Measurements from ENCODE around the gene ADAM8. TPM values are rescaled to one million over a fixed set of nuclear protein-coding genes. Genes with fewer than 3 reads are reported as not detected.

Gene ADAM8
- total RNA-seq, 1 donor from 2014 or later: 16.9 TPM

DNA sequence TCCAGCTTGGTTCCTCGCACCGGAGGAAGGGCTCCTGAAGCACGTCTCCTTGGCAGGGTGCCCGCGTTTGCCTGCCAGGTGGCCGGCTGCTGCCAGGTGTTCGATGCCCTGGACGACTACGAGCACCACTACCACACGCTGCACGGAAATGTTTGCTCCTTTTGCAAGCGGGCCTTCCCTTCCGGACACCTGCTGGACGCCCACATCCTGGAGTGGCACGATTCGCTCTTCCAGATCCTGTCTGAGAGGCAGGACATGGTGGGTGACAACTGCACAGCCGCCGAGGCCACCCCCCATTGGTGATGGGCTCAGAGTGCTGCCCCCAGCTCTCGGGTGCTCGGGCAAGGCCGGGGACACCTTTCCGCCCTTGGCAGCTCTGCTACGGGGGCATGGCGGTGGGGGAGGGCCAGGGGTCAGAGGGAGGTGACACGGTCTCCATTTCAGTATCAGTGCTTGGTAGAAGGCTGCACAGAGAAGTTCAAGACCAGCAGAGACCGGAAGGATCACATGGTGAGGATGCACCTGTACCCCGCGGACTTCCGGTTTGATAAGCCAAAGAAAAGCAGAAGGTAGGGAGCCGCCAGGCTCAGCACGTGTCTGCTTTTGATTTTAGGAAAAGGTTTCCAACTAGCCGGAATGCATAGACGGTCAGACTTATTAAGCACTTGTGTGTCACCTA is 33.2 kb upstream of the ADAM8 start:
- H3K4me1 Mint-ChIP-seq: peaks cover 12% of the 10 kb centered on the region

DNA sequence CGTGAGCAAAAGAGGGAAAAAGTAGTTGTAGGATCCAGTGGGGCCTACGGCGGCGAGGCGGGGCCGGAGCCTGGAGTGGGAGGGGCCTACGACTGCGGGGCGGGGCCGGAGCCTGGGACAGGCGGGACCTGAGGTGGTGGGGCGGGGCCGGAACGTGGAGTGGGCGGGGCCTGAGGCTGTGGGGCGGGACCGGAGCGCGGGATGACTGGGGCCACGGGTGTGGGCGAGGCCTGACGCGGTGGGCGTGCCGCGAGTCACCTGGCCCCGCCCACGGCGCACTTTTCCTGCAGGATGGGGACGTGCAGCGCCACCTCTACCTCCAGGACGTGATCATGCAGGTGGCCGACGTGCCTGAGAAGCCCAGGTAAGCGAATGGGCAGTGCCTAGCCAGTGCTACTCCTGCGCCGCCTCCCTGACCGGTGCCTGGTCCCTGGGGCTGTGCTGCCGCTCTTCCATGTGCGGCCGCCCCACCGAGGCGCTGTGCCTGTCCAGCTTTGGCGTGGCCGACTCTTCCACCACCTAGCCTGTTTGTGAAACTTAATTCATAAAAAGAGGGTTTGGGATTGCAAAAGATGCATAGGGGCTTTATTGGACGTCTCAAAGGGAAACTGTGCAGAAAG is 32.5 kb upstream of the ADAM8 start:
- TF ChIP-seq, protein P1, sequence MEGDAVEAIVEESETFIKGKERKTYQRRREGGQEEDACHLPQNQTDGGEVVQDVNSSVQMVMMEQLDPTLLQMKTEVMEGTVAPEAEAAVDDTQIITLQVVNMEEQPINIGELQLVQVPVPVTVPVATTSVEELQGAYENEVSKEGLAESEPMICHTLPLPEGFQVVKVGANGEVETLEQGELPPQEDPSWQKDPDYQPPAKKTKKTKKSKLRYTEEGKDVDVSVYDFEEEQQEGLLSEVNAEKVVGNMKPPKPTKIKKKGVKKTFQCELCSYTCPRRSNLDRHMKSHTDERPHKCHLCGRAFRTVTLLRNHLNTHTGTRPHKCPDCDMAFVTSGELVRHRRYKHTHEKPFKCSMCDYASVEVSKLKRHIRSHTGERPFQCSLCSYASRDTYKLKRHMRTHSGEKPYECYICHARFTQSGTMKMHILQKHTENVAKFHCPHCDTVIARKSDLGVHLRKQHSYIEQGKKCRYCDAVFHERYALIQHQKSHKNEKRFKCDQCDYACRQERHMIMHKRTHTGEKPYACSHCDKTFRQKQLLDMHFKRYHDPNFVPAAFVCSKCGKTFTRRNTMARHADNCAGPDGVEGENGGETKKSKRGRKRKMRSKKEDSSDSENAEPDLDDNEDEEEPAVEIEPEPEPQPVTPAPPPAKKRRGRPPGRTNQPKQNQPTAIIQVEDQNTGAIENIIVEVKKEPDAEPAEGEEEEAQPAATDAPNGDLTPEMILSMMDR (IDR thresholded peaks at IDR 0.05; ENCODE audit: unreplicated experiment): no peak
- Mint-ChIP-seq H3K36me3 (peaks cover 5% of the 10 kb centered on the region), H3K4me3 (peak overlapping the region; percentile 71), H3K9me3 (no peaks in the 10 kb centered on the region), H3K27ac (peak overlapping the region; percentile 59), H3K4me1 (peaks cover 12% of the 10 kb centered on the region), H3K27me3 (ENCODE audit: low read depth) (no peaks in the 10 kb centered on the region)
- DNase-seq (ENCODE audit: low spot score in 2 of 2, unreplicated experiment in 2 of 2): peak; percentile 90 to 97

More for the DNA sequence above, 33.2 kb upstream of the ADAM8 start:
- no peaks in the 10 kb centered on the region for H3K27me3 Mint-ChIP-seq (ENCODE audit: low read depth)
- TF ChIP-seq, protein P1 (IDR thresholded peaks at IDR 0.05; ENCODE audit: unreplicated experiment): no peak
- no peaks in the 10 kb centered on the region for H3K9me3 Mint-ChIP-seq
- H3K27ac Mint-ChIP-seq: peak overlapping the region; percentile 30
- DNase-seq (ENCODE audit: low spot score in 2 of 2, unreplicated experiment in 2 of 2): no peak
- H3K4me3 Mint-ChIP-seq: peak overlapping the region; percentile 71
- peaks cover 5% of the 10 kb centered on the region for H3K36me3 Mint-ChIP-seq

DNA sequence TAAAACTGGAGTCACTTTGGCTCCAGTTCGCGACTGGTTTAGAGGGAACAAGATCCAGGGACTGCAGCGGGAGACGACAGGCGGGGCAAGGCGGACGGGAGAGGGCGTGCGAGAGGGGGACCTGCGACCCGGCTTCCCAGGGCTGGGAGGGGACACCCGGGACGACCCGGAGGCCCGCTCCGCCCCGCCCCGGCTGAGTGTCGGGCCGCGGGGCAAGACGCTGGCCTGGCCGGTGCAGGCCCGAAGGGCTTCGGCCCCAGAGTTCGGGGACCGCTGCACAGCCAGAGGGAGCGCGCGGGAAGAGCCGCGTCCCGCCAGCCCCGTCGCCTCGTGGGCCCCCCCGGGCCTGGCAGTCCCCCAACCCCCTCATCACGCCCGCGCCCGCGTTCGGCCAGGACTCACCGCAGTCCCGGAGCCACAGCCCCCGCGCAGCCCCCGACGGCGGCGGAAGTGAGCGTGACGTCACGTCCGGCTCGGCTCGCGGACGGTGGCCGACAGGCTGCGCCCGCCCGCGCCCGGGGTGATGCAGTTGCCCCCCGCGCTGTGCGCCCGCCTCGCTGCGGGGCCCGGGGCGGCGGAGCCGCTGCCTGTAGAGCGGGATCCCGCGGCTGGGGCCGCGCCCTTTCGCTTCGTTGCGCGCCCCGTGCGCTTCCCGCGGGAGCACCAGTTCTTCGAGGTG is 31.9 kb upstream of the ADAM8 start, which contains the start of the genes TUBGCP2 and ZNF511:
TSS of gene TUBGCP2 (minus strand) at position 452 of the 679 bp plus-strand sequence. CDS start 5,931 bp downstream, outside the sequence.
TSS of gene ZNF511 (plus strand) at position 494 of the 679 bp plus-strand sequence. CDS start at position 524, 30 bp downstream.
- Mint-ChIP-seq H3K4me1 (peaks cover 12% of the 10 kb centered on the region), H3K27ac (peak within 1 kb of the TSS; percentile 99), H3K27me3 (ENCODE audit: low read depth) (no peaks in the 10 kb centered on the region), H3K9me3 (no peaks in the 10 kb centered on the region), H3K4me3 (peak within 1 kb of the TSS; percentile 95), H3K36me3 (peaks cover 5% of the 10 kb centered on the region)
- DNase-seq (ENCODE audit: low spot score in 2 of 2, unreplicated experiment in 2 of 2): peak; percentile 77 to 90
- TF ChIP-seq, protein P1 (IDR thresholded peaks at IDR 0.05; ENCODE audit: unreplicated experiment): no peak

DNA sequence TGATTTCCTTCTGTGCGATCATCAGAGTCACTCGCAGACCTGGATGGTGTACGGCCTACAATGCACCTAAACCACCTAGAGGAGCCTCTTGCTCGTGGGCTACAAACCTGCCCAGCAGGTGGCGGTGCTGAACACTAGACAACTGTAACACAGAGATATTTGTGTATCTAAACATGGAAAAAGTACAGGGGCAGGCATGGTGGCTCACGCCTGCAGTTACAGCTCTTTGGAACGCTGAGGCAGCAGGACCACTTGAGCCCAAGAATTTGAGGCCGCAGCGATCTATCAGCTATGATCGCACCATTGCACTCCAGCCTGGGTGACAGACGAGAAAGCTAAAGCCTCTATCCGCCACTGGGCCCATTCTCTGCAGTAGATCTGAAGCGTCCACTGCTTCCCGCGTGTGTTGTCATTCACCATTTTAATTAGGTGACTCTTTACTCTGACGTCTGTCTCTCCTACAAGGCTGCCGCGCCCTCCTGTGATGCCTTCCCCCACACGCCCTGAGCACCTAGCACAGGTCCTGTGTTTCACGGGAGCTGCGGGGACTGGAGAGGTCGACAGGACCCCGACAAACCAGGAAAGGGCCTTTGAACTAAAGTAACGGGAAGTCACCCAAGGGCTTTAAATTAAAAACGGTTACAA is 31.2 kb upstream of the ADAM8 start:
- H3K4me1 Mint-ChIP-seq: peaks cover 12% of the 10 kb centered on the region
- peak overlapping the region; percentile 99 for H3K27ac Mint-ChIP-seq
- DNase-seq (ENCODE audit: low spot score in 2 of 2, unreplicated experiment in 2 of 2): peak in 1 of 2 experiments; percentile 82
- peaks cover 5% of the 10 kb centered on the region for H3K36me3 Mint-ChIP-seq
- no peaks in the 10 kb centered on the region for H3K27me3 Mint-ChIP-seq (ENCODE audit: low read depth)
- H3K4me3 Mint-ChIP-seq: peak overlapping the region; percentile 95
- H3K9me3 Mint-ChIP-seq: no peaks in the 10 kb centered on the region
- TF ChIP-seq, protein P1 (IDR thresholded peaks at IDR 0.05; ENCODE audit: unreplicated experiment): peak; percentile 72

DNA sequence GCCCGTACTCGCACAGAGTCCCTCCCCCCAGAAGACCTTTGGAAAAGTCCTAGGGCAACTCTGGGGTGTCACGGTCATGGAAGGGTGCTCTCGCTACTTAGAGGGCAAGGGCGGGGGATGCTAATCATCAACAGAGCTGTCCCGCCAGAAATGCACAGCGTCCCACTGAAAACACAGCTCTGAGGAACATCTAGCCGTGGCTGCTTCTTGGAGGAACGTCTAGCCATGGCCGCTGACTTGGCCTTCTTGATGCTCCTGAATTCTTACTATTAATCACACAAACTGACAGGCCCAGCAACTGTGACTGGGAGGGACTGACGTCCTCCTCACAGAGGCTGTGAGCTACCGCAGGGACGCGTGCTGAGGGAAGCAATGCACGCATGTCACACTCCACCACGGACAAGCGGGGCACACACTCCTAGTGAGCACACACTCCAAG is 30.3 kb upstream of the ADAM8 start:
- H3K9me3 Mint-ChIP-seq: no peaks in the 10 kb centered on the region
- peak overlapping the region; percentile 64 for H3K27ac Mint-ChIP-seq
- peaks cover 12% of the 10 kb centered on the region for H3K4me1 Mint-ChIP-seq
- H3K27me3 Mint-ChIP-seq (ENCODE audit: low read depth): no peaks in the 10 kb centered on the region
- H3K4me3 Mint-ChIP-seq: peak overlapping the region; percentile 95
- no peak for DNase-seq (ENCODE audit: low spot score in 2 of 2, unreplicated experiment in 2 of 2)
- TF ChIP-seq, protein P1 (IDR thresholded peaks at IDR 0.05; ENCODE audit: unreplicated experiment): no peak
- peaks cover 9% of the 10 kb centered on the region for H3K36me3 Mint-ChIP-seq
